SU-DHL-6 (cell line): ENCODE results near the gene EPHB1.

ENCODE experiments used
- H2AFZ ChIP-seq: fragments of 200-600 bp; sonication (generic); 2 replicates; pipeline ENCODE4 v1.6.1; 2014; ENCODE audit warnings: low read depth, mild to moderate bottlenecking, moderate library complexity, mixed read lengths, antibody characterized with exemption, low read length; ENCODE audit not compliant: severe bottlenecking
- H3F3A ChIP-seq: fragments of 200-600 bp; shearing (Covaris generic); 2 replicates; pipeline ENCODE4 v1.6.0; 2016; ENCODE audit warnings: antibody characterized with exemption, mild to moderate bottlenecking; ENCODE audit not compliant: insufficient read depth
- H3K27ac ChIP-seq: fragments of 200-600 bp; sonication (generic); 2 replicates; pipeline ENCODE4 v1.5.1; 2016; ENCODE audit warnings: low read depth, mild to moderate bottlenecking, low read length, moderate library complexity, mixed read lengths
- H3K27me3 ChIP-seq: fragments of 200-600 bp; sonication (generic), shearing (Covaris generic); 2 replicates; pipeline ENCODE4 v1.6.0; 2014; ENCODE audit warnings: mild to moderate bottlenecking, low read length
- H3K36me3 ChIP-seq: fragments of 200-600 bp; sonication (generic); 2 replicates; pipeline ENCODE4 v1.6.1; 2014; ENCODE audit warnings: mild to moderate bottlenecking, low read length, mixed read lengths
- H3K4me2 ChIP-seq: fragments of 300-600, 200-600 bp; shearing (Covaris generic), sonication (generic); 2 replicates; pipeline ENCODE4 v1.6.0; 2014; ENCODE audit warnings: low read length, low read depth, mild to moderate bottlenecking; ENCODE audit not compliant: poor library complexity, severe bottlenecking
- H3K4me3 ChIP-seq: fragments of 200-600 bp; sonication (generic); 2 replicates; pipeline ENCODE4 v1.5.1; 2014; ENCODE audit warnings: antibody characterized with exemption, low read length, mild to moderate bottlenecking, mixed read lengths; ENCODE audit not compliant: insufficient read depth, poor library complexity, severe bottlenecking
- H3K79me2 ChIP-seq: fragments of 200-600 bp; sonication (generic); 2 replicates; pipeline ENCODE4 v1.6.1; 2014; ENCODE audit warnings: mild to moderate bottlenecking, low read length, moderate library complexity; ENCODE audit not compliant: insufficient read depth
- H3K9ac ChIP-seq: fragments of 200-600 bp; sonication (generic); 2 replicates; pipeline ENCODE4 v1.7.0; 2014; ENCODE audit warnings: mild to moderate bottlenecking, low read length
- H3K9me2 ChIP-seq: fragments of 200-600 bp; sonication (generic); replicated peaks from 2 replicates; pipeline ENCODE4 v1.6.1; 2014; ENCODE audit warnings: low read length; ENCODE audit not compliant: insufficient read depth
- H3K9me3 ChIP-seq: fragments of 200-600 bp; sonication (generic); 2 replicates; pipeline ENCODE4 v1.6.1; 2014; ENCODE audit warnings: low read length, mixed read lengths; ENCODE audit not compliant: insufficient read depth
- H4K20me1 ChIP-seq: fragments of 200-600 bp; sonication (generic); 2 replicates; pipeline ENCODE4 v1.6.1; 2014; ENCODE audit warnings: low read depth, mild to moderate bottlenecking, antibody characterized with exemption, low read length, moderate library complexity, mixed read lengths
- EZH2phosphoT487 ChIP-seq: fragments of 200-600 bp; sonication (generic), shearing (Covaris generic); conservative IDR thresholded peaks from 2 replicates; pipeline ENCODE4 v1.6.1; 2018; ENCODE audit warnings: mild to moderate bottlenecking, antibody characterized with exemption, low read length, moderate library complexity, mixed read lengths
- TF ChIP-seq, protein P1 (sequence below): fragments of 200-600 bp; sonication (generic); IDR thresholded peaks from one replicate; pipeline ENCODE4 v1.5.1; 2017; ENCODE audit warnings: antibody characterized with exemption, mild to moderate bottlenecking, low read length, moderate library complexity; ENCODE audit not compliant: insufficient read depth, poor library complexity, severe bottlenecking

EPHB1 gene

DNA sequence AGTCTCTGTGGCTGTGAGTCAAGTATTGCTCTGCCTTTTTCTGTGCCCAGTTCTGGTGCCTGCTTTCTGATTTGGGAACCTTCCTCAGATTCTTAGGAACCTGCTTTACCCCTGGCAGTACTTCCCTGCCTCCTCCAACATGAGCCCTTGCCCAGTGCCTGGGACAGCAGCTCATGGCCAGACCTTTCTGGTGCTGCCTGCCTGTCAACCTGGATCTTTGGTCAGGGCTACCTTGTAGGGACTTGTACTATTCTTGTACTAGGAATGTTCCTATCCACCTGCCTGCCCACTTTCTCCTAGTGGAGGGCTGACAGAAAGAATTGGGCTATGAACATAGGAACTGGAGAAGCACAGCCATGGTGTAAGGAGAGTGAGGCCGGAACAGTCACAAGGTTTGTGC, 28.8 kb upstream of the EPHB1 start:
- Histone ChIP-seq H3K79me2 (no peaks in the 10 kb centered on the region), H3F3A (no peaks in the 10 kb centered on the region), H3K36me3 (no peaks in the 10 kb centered on the region), H2AFZ (no peak overlapping the region), H3K4me2 (no peak overlapping the region), H3K27me3 (no peaks in the 10 kb centered on the region), H3K9me2 (no peaks in the 10 kb centered on the region), H4K20me1 (no peaks in the 10 kb centered on the region), H3K9me3 (no peaks in the 10 kb centered on the region), H3K9ac (no peak overlapping the region), H3K27ac (no peak overlapping the region), H3K4me3 (no peak overlapping the region)
- no peak for TF ChIP-seq EZH2phosphoT487
- TF ChIP-seq, protein P1, sequence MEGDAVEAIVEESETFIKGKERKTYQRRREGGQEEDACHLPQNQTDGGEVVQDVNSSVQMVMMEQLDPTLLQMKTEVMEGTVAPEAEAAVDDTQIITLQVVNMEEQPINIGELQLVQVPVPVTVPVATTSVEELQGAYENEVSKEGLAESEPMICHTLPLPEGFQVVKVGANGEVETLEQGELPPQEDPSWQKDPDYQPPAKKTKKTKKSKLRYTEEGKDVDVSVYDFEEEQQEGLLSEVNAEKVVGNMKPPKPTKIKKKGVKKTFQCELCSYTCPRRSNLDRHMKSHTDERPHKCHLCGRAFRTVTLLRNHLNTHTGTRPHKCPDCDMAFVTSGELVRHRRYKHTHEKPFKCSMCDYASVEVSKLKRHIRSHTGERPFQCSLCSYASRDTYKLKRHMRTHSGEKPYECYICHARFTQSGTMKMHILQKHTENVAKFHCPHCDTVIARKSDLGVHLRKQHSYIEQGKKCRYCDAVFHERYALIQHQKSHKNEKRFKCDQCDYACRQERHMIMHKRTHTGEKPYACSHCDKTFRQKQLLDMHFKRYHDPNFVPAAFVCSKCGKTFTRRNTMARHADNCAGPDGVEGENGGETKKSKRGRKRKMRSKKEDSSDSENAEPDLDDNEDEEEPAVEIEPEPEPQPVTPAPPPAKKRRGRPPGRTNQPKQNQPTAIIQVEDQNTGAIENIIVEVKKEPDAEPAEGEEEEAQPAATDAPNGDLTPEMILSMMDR = no peak

DNA sequence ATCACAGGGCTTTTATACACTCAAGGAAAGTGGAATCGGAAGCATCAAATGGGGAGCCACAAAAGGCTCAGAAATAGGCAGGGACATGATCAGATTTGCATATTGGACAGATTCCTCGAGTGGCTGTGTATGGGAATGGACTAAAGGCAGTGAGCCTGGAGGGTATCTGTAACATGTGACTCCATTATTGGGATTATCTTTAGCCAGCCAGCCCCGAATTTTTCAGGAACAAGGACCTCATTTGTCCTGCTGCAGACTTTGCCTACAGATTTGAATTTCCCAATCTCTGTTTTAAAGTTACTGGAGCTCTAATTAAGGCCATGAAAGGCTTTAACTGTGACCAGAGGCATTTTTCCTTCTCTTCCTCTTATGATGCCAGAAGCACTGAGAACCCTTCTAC, 26.9 kb upstream of the EPHB1 start:
- TF ChIP-seq EZH2phosphoT487 = no peak
- TF ChIP-seq, protein P1 = no peak
- no peaks in the 10 kb centered on the region for H3F3A ChIP-seq
- no peaks in the 10 kb centered on the region for H4K20me1 ChIP-seq
- no peaks in the 10 kb centered on the region for H3K9me2 ChIP-seq
- no peaks in the 10 kb centered on the region for H3K9me3 ChIP-seq
- no peak overlapping the region for H2AFZ ChIP-seq
- H3K27me3 ChIP-seq = no peaks in the 10 kb centered on the region
- no peak overlapping the region for H3K4me3 ChIP-seq
- H3K79me2 ChIP-seq = no peaks in the 10 kb centered on the region
- no peak overlapping the region for H3K4me2 ChIP-seq
- no peaks in the 10 kb centered on the region for H3K36me3 ChIP-seq
- H3K9ac ChIP-seq = no peak overlapping the region
- no peak overlapping the region for H3K27ac ChIP-seq

DNA sequence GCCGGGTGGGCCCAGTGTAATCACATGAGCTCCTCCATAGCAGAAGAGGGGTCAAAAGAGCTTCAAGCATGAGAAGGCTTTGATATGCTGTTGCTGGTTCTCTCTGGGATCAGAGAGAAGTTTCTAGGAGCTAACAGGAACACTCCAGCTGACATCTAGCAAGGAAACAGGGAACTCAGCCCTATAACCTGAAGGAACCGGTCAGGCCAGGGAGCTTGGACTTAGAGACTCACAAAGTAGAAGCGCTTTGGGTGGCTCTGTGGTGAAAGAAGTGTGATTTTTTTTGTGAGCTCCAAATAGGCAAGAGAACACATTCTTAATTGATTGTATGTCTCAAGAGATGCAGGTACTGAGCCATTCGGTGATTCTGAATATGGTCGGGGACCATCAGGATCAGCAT, 26.2 kb upstream of the EPHB1 start:
- no peaks in the 10 kb centered on the region for H3K79me2 ChIP-seq
- H3K27me3 ChIP-seq = no peaks in the 10 kb centered on the region
- H2AFZ ChIP-seq = no peak overlapping the region
- no peak overlapping the region for H3K4me2 ChIP-seq
- no peaks in the 10 kb centered on the region for H3F3A ChIP-seq
- H3K27ac ChIP-seq = no peak overlapping the region
- no peak overlapping the region for H3K4me3 ChIP-seq
- TF ChIP-seq, protein P1 = no peak
- TF ChIP-seq EZH2phosphoT487 = no peak
- no peak overlapping the region for H3K9ac ChIP-seq
- no peaks in the 10 kb centered on the region for H3K9me2 ChIP-seq
- H4K20me1 ChIP-seq = no peaks in the 10 kb centered on the region
- H3K36me3 ChIP-seq = no peaks in the 10 kb centered on the region
- H3K9me3 ChIP-seq = no peaks in the 10 kb centered on the region
